ENCODE measurements around the gene NMB. TPM values are rescaled to one million over a fixed set of nuclear protein-coding genes. Genes with fewer than 3 reads are reported as not detected.

Gene NMB
- total and polyA plus RNA-seq, 2 experiments from 2014 or later = 18.1 to 22.0 TPM

- Mint-ChIP-seq H3K4me1 (peaks cover 63% of the 10 kb centered on the region), H3K9me3 (no peaks in the 10 kb centered on the region), H3K36me3 (ENCODE audit: low read depth) (peaks cover 79% of the 10 kb centered on the region), H3K27me3 (ENCODE audit: insufficient read depth, low read depth, poor library complexity) (peaks cover 2% of the 10 kb centered on the region), H3K4me3 (no peak overlapping the region), H3K27ac (no peak overlapping the region)
- H3K27ac ChIP-seq (ENCODE audit: low read depth) = no peak overlapping the region
- peaks cover 15% of the 10 kb centered on the region for H3F3A ChIP-seq (replicated peaks; ENCODE audit: low read depth)
- DNase-seq (ENCODE audit: low spot score) = no peak
- no peak overlapping the region for H3K4me3 ChIP-seq
- ATAC-seq = no peak
- no peak overlapping the region for H2AFZ ChIP-seq
- H3K79me2 ChIP-seq (replicated peaks; ENCODE audit: insufficient read depth) = peaks cover 100% of the 10 kb centered on the region
- TF ChIP-seq EZH2 (IDR thresholded peaks at IDR 0.05; ENCODE audit: low read depth, unreplicated experiment) (no peak), ZNF462 (CRISPR knock-in tag; IDR thresholded peaks at IDR 0.05) (no peak), JUNB (IDR thresholded peaks at IDR 0.05; ENCODE audit: unreplicated experiment) (no peak), ETS1 (IDR thresholded peaks at IDR 0.05) (no peak), REST (IDR thresholded peaks at IDR 0.05; ENCODE audit: unreplicated experiment) (no peak), EZH2phosphoT487 (IDR thresholded peaks at IDR 0.05; ENCODE audit: unreplicated experiment) (no peak), POLR2AphosphoS5 (IDR thresholded peaks at IDR 0.05; ENCODE audit: low read depth) (no peak), ZNF114 (CRISPR knock-in tag; IDR thresholded peaks at IDR 0.05) (no peak), NANOG (IDR thresholded peaks at IDR 0.05; ENCODE audit: borderline replicate concordance) (no peak), CTCF (conservative IDR thresholded peaks at IDR 0.05; ENCODE audit: low read depth in 2 of 2) (no peak), CREB1 (CRISPR knock-in tag; IDR thresholded peaks at IDR 0.05; ENCODE audit: low read depth) (no peak), STAT1 (IDR thresholded peaks at IDR 0.05; ENCODE audit: unreplicated experiment) (no peak), ZNF331 (CRISPR knock-in tag; IDR thresholded peaks at IDR 0.05; ENCODE audit: low read depth) (no peak)
- H3K4me2 ChIP-seq = no peak overlapping the region
- peaks cover 35% of the 10 kb centered on the region; the same call in 1 of the 2 replicates for H3K36me3 ChIP-seq (ENCODE audit: insufficient read depth)
- H4K20me1 ChIP-seq (replicated peaks; ENCODE audit: insufficient read depth) = peaks cover 99% of the 10 kb centered on the region
- H3K4me1 ChIP-seq (ENCODE audit: insufficient read depth) = peaks cover 64% of the 10 kb centered on the region
- H3K27me3 ChIP-seq (ENCODE audit: insufficient read depth) = no peaks in the 10 kb centered on the region
- no peaks in the 10 kb centered on the region for H3K9me2 ChIP-seq (ENCODE audit: insufficient read depth)
Observed at GRCh38 chr15:84609818-84610525, 48.0 kb downstream of the NMB start.
